Liver (tissue), 9 donors: ENCODE measurements around the gene PPIE. TPM values are rescaled to one million over a fixed set of nuclear protein-coding genes. Genes with fewer than 3 reads are reported as not detected.

Source experiments
- DNase-seq: peaks from one replicate; pipeline ENCODE4 v3.0.0-alpha.2; 2017; ENCODE audit warnings: low spot score
- H3K27ac ChIP-seq, 2 donors: one replicate each; pipeline ENCODE4 v1.7.0; 2013; ENCODE audit warnings: inconsistent platforms in 2 of 2, low read length in 2 of 2, control low read depth in 1 of 2, low read depth in 1 of 2, mild to moderate bottlenecking in 1 of 2
- H3K27me3 ChIP-seq, 4 donors: one replicate each; pipeline versions ENCODE4 v1.6.1 to v1.7.0; 2013; ENCODE audit warnings: low read length in 3 of 4, inconsistent platforms in 1 of 4, mild to moderate bottlenecking in 1 of 4, moderate library complexity in 1 of 4; ENCODE audit not compliant: control insufficient read depth in 4 of 4, insufficient read depth in 4 of 4
- H3K36me3 ChIP-seq, 4 donors: one replicate each; pipeline versions ENCODE4 v1.6.1 to v1.7.0; 2013; ENCODE audit warnings: low read length in 3 of 4, mild to moderate bottlenecking in 3 of 4, low read depth in 1 of 4, moderate library complexity in 1 of 4; ENCODE audit not compliant: control insufficient read depth in 4 of 4, insufficient read depth in 3 of 4
- H3K4me1 ChIP-seq, 4 donors: one replicate each; pipeline versions ENCODE4 v1.6.1 to v1.7.0; 2013; ENCODE audit warnings: low read length in 3 of 4, mild to moderate bottlenecking in 3 of 4, moderate library complexity in 1 of 4; ENCODE audit not compliant: control insufficient read depth in 4 of 4, insufficient read depth in 4 of 4
- H3K4me3 ChIP-seq, 3 donors: one replicate each; pipeline versions ENCODE4 v1.6.1 to v1.7.0; 2013; ENCODE audit warnings: low read length in 3 of 3, control low read depth in 1 of 3, low read depth in 1 of 3, mild to moderate bottlenecking in 1 of 3
- H3K9ac ChIP-seq, 2 donors: one replicate each; pipeline ENCODE4 v1.7.0; 2013; ENCODE audit warnings: low read length in 2 of 2, mild to moderate bottlenecking in 2 of 2, moderate library complexity in 2 of 2, control low read depth in 1 of 2, low read depth in 1 of 2
- H3K9me3 ChIP-seq, 4 donors: one replicate each; pipeline versions ENCODE4 v1.6.1 to v1.7.0; 2013; ENCODE audit warnings: low read length in 3 of 4; ENCODE audit not compliant: control insufficient read depth in 4 of 4
- FOXA1 ChIP-seq: IDR thresholded peaks from 2 replicates; pipeline ENCODE4 v1.6.1; 2016; ENCODE audit warnings: antibody characterized with exemption
- GABPA ChIP-seq, 2 donors: IDR thresholded peaks in 1 of 2; conservative IDR thresholded peaks in 1 of 2; 2 replicates each; pipeline ENCODE4 v1.6.1; 2016; ENCODE audit warnings: antibody characterized with exemption in 2 of 2, mild to moderate bottlenecking in 1 of 2, moderate library complexity in 1 of 2
- HNF4A ChIP-seq, 2 donors: conservative IDR thresholded peaks; 2 replicates each; pipeline ENCODE4 v1.6.1; 2016; ENCODE audit warnings: antibody characterized with exemption in 2 of 2, mild to moderate bottlenecking in 2 of 2
- JUND ChIP-seq, 2 donors: IDR thresholded peaks; 2 replicates each; pipeline ENCODE4 v1.6.1; 2016; ENCODE audit warnings: antibody characterized with exemption in 2 of 2
- SP1 ChIP-seq: IDR thresholded peaks from 2 replicates; pipeline ENCODE4 v1.6.1; 2018; ENCODE audit warnings: antibody characterized with exemption, mild to moderate bottlenecking
- TAF1 ChIP-seq: conservative IDR thresholded peaks from 2 replicates; pipeline ENCODE4 v1.6.1; 2016; ENCODE audit warnings: antibody characterized with exemption, mild to moderate bottlenecking
- YY1 ChIP-seq: IDR thresholded peaks from 2 replicates; pipeline ENCODE4 v1.6.1; 2016; ENCODE audit warnings: antibody characterized with exemption, mild to moderate bottlenecking
- WGBS: extraction: QIAGEN DNeasy Blood & Tissue Kit; methylation state at CpG from one replicate; pipeline ENCODE4 v1.1.7; 2013; 5-methylcytosine and 5-hydroxymethylcytosine counted together
- polyA plus RNA-seq, 2 donors: library from polyadenylated mRNA; stranded (reverse) in 1 of 2; unstranded in 1 of 2; fragments of 200-250 nt in 1 of 2; fragments of >200 nt in 1 of 2; fragmentation: Nextera tagmentation in 1 of 2; extraction: Ambion mirVana in 1 of 2; gene quantifications; one replicate each; pipeline versions ENCODE4 v1.2.1 to v1.2.3, GENCODE V29; 2013 to 2015
- total RNA-seq, 2 donors: library from RNA; depleted of rRNA; stranded (reverse); fragments of >200 nt; gene quantifications; one replicate each; pipeline ENCODE4 v1.2.3, GENCODE V29; 2014
- TF ChIP-seq, protein P1 (sequence below): IDR thresholded peaks from 2 replicates; pipeline ENCODE4 v1.6.1; 2016; ENCODE audit warnings: antibody characterized with exemption, mild to moderate bottlenecking
- TF ChIP-seq, protein P2 (sequence below): IDR thresholded peaks from 2 replicates; pipeline ENCODE4 v1.6.1; 2016; ENCODE audit warnings: antibody characterized with exemption
- donor health status: healthy.
- donor health status: healthy.
- donor health status: healthy.
- donor health status: healthy.
- donor health status: healthy.

PPIE gene
- total and polyA plus RNA-seq, 4 donors = 15.5 to 23.6 (median 19.2) TPM

- no peak for TF ChIP-seq SP1
- TF ChIP-seq JUND (IDR thresholded peaks at IDR 0.05) = no peak
- TF ChIP-seq, protein P1, sequence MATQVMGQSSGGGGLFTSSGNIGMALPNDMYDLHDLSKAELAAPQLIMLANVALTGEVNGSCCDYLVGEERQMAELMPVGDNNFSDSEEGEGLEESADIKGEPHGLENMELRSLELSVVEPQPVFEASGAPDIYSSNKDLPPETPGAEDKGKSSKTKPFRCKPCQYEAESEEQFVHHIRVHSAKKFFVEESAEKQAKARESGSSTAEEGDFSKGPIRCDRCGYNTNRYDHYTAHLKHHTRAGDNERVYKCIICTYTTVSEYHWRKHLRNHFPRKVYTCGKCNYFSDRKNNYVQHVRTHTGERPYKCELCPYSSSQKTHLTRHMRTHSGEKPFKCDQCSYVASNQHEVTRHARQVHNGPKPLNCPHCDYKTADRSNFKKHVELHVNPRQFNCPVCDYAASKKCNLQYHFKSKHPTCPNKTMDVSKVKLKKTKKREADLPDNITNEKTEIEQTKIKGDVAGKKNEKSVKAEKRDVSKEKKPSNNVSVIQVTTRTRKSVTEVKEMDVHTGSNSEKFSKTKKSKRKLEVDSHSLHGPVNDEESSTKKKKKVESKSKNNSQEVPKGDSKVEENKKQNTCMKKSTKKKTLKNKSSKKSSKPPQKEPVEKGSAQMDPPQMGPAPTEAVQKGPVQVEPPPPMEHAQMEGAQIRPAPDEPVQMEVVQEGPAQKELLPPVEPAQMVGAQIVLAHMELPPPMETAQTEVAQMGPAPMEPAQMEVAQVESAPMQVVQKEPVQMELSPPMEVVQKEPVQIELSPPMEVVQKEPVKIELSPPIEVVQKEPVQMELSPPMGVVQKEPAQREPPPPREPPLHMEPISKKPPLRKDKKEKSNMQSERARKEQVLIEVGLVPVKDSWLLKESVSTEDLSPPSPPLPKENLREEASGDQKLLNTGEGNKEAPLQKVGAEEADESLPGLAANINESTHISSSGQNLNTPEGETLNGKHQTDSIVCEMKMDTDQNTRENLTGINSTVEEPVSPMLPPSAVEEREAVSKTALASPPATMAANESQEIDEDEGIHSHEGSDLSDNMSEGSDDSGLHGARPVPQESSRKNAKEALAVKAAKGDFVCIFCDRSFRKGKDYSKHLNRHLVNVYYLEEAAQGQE = no peak
- DNase-seq = no peak
- H3K4me3 ChIP-seq = no peak overlapping the region
- no peak overlapping the region for H3K27ac ChIP-seq
- no peaks in the 10 kb centered on the region for H3K9me3 ChIP-seq
- H3K36me3 ChIP-seq = peaks cover 5 to 52% (median 20%) of the 10 kb centered on the region in 4 donors
- H3K4me1 ChIP-seq = no peaks in the 10 kb centered on the region
- 96% methylated on average over 16 of the region's 16 CpGs for WGBS
- no peaks in the 10 kb centered on the region for H3K27me3 ChIP-seq
- H3K9ac ChIP-seq = no peak overlapping the region
Measured at GRCh38 chr1:39758556-39759435, 20.1 kb downstream of the PPIE start.

DNA sequence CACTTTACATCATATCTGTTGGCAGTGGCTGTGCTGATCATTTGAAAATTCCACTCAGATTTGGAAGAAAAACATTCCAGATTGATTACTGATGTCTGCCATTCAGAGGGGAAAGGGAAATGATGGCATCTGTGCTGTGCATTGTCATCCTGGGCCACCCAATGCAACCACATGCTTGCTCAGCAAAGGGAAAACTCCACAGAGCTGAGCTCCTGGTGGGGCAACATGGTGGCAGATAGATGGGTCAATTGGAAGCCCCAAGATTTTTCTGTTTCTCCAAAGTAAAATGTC lies 20.7 kb downstream of the PPIE start:
- no peak for TF ChIP-seq YY1
- TF ChIP-seq, protein P2, sequence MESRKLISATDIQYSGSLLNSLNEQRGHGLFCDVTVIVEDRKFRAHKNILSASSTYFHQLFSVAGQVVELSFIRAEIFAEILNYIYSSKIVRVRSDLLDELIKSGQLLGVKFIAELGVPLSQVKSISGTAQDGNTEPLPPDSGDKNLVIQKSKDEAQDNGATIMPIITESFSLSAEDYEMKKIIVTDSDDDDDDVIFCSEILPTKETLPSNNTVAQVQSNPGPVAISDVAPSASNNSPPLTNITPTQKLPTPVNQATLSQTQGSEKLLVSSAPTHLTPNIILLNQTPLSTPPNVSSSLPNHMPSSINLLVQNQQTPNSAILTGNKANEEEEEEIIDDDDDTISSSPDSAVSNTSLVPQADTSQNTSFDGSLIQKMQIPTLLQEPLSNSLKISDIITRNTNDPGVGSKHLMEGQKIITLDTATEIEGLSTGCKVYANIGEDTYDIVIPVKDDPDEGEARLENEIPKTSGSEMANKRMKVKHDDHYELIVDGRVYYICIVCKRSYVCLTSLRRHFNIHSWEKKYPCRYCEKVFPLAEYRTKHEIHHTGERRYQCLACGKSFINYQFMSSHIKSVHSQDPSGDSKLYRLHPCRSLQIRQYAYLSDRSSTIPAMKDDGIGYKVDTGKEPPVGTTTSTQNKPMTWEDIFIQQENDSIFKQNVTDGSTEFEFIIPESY = no peak
- no peak for TF ChIP-seq FOXA1
- no peak for TF ChIP-seq JUND (IDR thresholded peaks at IDR 0.05)
- TF ChIP-seq, protein P1 = no peak
- TF ChIP-seq HNF4A (conservative IDR thresholded peaks at IDR 0.05) = no peak
- TF ChIP-seq GABPA (IDR thresholded peaks at IDR 0.05 in 1 of 2, conservative IDR thresholded peaks at IDR 0.05 in 1 of 2) = no peak
- TF ChIP-seq TAF1 = no peak
- no peaks in the 10 kb centered on the region for H3K4me1 ChIP-seq

More for the DNA sequence above, 20.7 kb downstream of the PPIE start:
- Histone ChIP-seq H3K9me3 (no peaks in the 10 kb centered on the region), H3K27me3 (no peaks in the 10 kb centered on the region), H3K36me3 (peaks cover 5 to 46% (median 18%) of the 10 kb centered on the region in 4 donors), H3K27ac (no peak overlapping the region), H3K4me3 (no peak overlapping the region), H3K9ac (no peak overlapping the region)
- DNase-seq = no peak
